ENCODE data around the gene YLPM1.

DNA sequence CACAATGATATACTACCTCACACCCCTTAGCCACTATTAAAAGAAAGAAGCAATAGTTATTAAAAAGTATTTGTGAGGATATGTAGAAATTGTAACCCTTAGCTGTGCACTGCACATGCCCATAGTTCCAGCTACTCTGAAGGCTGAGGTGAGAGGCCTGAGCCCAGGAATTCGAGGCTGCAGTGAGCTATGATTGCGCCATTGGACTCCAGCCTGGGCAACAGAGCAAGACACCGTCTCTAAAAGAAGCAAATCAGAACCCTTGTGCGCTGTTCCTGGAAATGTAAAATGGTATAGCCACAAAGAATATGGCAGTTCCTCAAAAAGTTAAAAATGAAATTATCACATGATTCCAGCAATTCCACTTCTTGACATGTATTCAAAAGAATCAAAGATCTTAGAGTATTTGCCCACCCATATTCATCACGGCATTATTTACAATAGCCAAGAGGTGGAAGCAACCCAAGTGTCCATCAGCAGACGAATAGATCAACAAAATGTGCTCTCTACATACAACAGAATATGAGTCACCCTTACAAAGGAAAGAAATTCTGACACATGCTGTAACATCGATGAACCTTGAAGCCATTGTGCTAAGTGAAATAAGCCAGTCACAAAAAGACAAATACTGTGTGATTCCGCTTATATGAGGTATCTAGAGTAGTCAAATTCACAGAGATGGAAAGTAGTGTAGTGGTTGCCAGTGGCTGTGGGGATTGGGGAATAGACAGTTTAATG is 23.7 kb upstream of the YLPM1 start:
- TF ChIP-seq TEAD4 (IDR thresholded peaks at IDR 0.05) (no peak), TAF1 (IDR thresholded peaks at IDR 0.05; ENCODE audit: low read depth) (no peak), CREB1 (IDR thresholded peaks at IDR 0.05; ENCODE audit: low read depth) (no peak), RAD21 (IDR thresholded peaks at IDR 0.05; ENCODE audit: low read depth) (no peak), REST (IDR thresholded peaks at IDR 0.05; ENCODE audit: low read depth) (no peak), CEBPB (IDR thresholded peaks at IDR 0.05) (no peak), FOXM1 (IDR thresholded peaks at IDR 0.05; ENCODE audit: borderline replicate concordance, low read depth) (no peak), YY1 (IDR thresholded peaks at IDR 0.05; ENCODE audit: low read depth) (no peak), EP300 (IDR thresholded peaks at IDR 0.05; ENCODE audit: borderline replicate concordance) (no peak)

All from Ishikawa (cell line).